A673 (cell line): Measurements from ENCODE around the gene GRM5. TPM values are rescaled to one million over a fixed set of nuclear protein-coding genes. Genes with fewer than 3 reads are reported as not detected.

Source experiments
- BruUV-seq: library from RNA; stranded (reverse); fragments of 400-500 nt; replicated peaks from 2 replicates; lab custom pipeline; 2021; lab: Mats Ljungman, UMichigan
- CTCF ChIA-PET: fragments of 300-600 bp; sonication (Branson Sonifier 250); formaldehyde crosslinking; loops from one replicate; lab custom pipeline; 2022; ENCODE audit warnings: antibody characterized with exemption; lab: Charles Lee
- POLR2A ChIA-PET: fragments of 300-600 bp; sonication (Branson Sonifier 250); formaldehyde crosslinking; loops from one replicate; lab custom pipeline; 2022; ENCODE audit warnings: antibody characterized with exemption; ENCODE audit not compliant: low non-redundant PET; lab: Charles Lee
- DNase-seq: peaks from one replicate; pipeline ENCODE4 v3.0.0-alpha.2; 2015; ENCODE audit warnings: low spot score
- H3K27ac ChIP-seq: fragments of 200-600 bp; sonication (generic); 2 replicates; pipeline ENCODE4 v1.5.1; 2016; ENCODE audit warnings: mixed run types, low read depth, mild to moderate bottlenecking, mixed read lengths, antibody characterized with exemption, low read length; ENCODE audit not compliant: poor library complexity, severe bottlenecking
- H3K27me3 ChIP-seq: fragments of 200-600 bp; sonication (generic); replicated peaks from 2 replicates; pipeline ENCODE4 v1.6.1; 2017; ENCODE audit warnings: mixed run types, low read depth, mild to moderate bottlenecking, mixed read lengths, antibody characterized with exemption, low read length; ENCODE audit not compliant: insufficient read depth, poor library complexity
- H3K36me3 ChIP-seq: fragments of 200-600 bp; sonication (generic); 2 replicates; pipeline ENCODE4 v1.6.1; 2016; ENCODE audit warnings: mixed run types, mild to moderate bottlenecking, mixed read lengths, antibody characterized with exemption, low read length; ENCODE audit not compliant: insufficient read depth, poor library complexity, severe bottlenecking
- H3K4me1 ChIP-seq: fragments of 200-600 bp; sonication (generic); 2 replicates; pipeline ENCODE4 v1.6.1; 2017; ENCODE audit warnings: mixed run types, mild to moderate bottlenecking, mixed read lengths, antibody characterized with exemption, low read length; ENCODE audit not compliant: insufficient read depth, poor library complexity, severe bottlenecking
- H3K4me3 ChIP-seq: fragments of 200-600 bp; sonication (generic); 2 replicates; pipeline ENCODE4 v1.5.1; 2016; ENCODE audit warnings: low read depth, mixed run types, mild to moderate bottlenecking, mixed read lengths, low read length; ENCODE audit not compliant: poor library complexity, severe bottlenecking
- H3K9me3 ChIP-seq: fragments of 200-600 bp; sonication (generic); 2 replicates; pipeline ENCODE4 v1.6.1; 2016; ENCODE audit warnings: mixed run types, low read depth, mild to moderate bottlenecking, mixed read lengths, antibody characterized with exemption, low read length; ENCODE audit not compliant: poor library complexity, severe bottlenecking
- EZH2 ChIP-seq: fragments of 200-600 bp; sonication (generic); IDR thresholded peaks from 2 replicates; pipeline ENCODE4 v1.6.1; 2017; ENCODE audit warnings: borderline replicate concordance, low read depth, mild to moderate bottlenecking, mixed read lengths, antibody characterized with exemption, low read length; ENCODE audit not compliant: poor library complexity, severe bottlenecking
- intact Hi-C: fragments of 100-400 bp; cut with micrococcal nuclease; formaldehyde crosslinking; loops from one replicate; pipeline ENCODE4 v1.10.0; 2022; ENCODE audit not compliant: unreplicated experiment
- total RNA-seq: library from RNA; stranded (reverse); gene quantifications from 2 replicates; pipeline ENCODE4 v1.2.3, GENCODE V29; 2021
- TF ChIP-seq, protein P1 (sequence below): fragments of 300-800, 200-600 bp; sonication (generic); conservative IDR thresholded peaks from 2 replicates; pipeline ENCODE4 v1.5.1; 2017; ENCODE audit warnings: low read depth, mild to moderate bottlenecking, antibody characterized with exemption, low read length, moderate library complexity, mixed read lengths

The GRM5 gene
- total RNA-seq, 1 experiment from 2014 or later: not detected

- no peak overlapping the region for H3K27ac ChIP-seq
- BruUV-seq: no TSS peak
- CTCF ChIA-PET: interaction anchor here (0.6 to 1.0 kb wide), 10 partner anchors 9 to 1080 kb away, joined by 3 to 12 read pairs (median 4); no protein-coding TSS in a partner anchor
Observed at GRCh38 chr11:88543902-88544655, 521.7 kb downstream of the GRM5 start.

GRCh38 chr11:88541006-88541405 is 524.8 kb downstream of the GRM5 start:
- Histone ChIP-seq H3K4me3 (no peak overlapping the region), H3K4me1 (peaks cover 3% of the 10 kb centered on the region), H3K27ac (no peak overlapping the region), H3K9me3 (no peaks in the 10 kb centered on the region), H3K27me3 (no peaks in the 10 kb centered on the region), H3K36me3 (no peaks in the 10 kb centered on the region)
- POLR2A ChIA-PET: no interaction called here
- no TSS peak for BruUV-seq
- no peak for DNase-seq
- CTCF ChIA-PET: no interaction called here
- TF ChIP-seq EZH2: no peak
- TF ChIP-seq, protein P1, sequence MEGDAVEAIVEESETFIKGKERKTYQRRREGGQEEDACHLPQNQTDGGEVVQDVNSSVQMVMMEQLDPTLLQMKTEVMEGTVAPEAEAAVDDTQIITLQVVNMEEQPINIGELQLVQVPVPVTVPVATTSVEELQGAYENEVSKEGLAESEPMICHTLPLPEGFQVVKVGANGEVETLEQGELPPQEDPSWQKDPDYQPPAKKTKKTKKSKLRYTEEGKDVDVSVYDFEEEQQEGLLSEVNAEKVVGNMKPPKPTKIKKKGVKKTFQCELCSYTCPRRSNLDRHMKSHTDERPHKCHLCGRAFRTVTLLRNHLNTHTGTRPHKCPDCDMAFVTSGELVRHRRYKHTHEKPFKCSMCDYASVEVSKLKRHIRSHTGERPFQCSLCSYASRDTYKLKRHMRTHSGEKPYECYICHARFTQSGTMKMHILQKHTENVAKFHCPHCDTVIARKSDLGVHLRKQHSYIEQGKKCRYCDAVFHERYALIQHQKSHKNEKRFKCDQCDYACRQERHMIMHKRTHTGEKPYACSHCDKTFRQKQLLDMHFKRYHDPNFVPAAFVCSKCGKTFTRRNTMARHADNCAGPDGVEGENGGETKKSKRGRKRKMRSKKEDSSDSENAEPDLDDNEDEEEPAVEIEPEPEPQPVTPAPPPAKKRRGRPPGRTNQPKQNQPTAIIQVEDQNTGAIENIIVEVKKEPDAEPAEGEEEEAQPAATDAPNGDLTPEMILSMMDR: no peak
- intact Hi-C loops: loop anchor here (5.0 to 10.0 kb wide), 4 partner anchors 214 to 1189 kb away; no protein-coding TSS in a partner anchor

More at GRCh38 chr11:88543902-88544655, 521.7 kb downstream of the GRM5 start:
- Histone ChIP-seq H3K9me3 (no peaks in the 10 kb centered on the region), H3K4me3 (no peak overlapping the region), H3K36me3 (no peaks in the 10 kb centered on the region), H3K4me1 (no peaks in the 10 kb centered on the region), H3K27me3 (peaks cover 5% of the 10 kb centered on the region)
- POLR2A ChIA-PET: no interaction called here
- DNase-seq: peak; percentile 92
- TF ChIP-seq EZH2: no peak
- TF ChIP-seq, protein P1: peak; percentile 96
- intact Hi-C loops: loop anchor here (1.0 to 10.0 kb wide), 10 partner anchors 59 to 1192 kb away; no protein-coding TSS in a partner anchor

GRCh38 chr11:88538098-88538497 is 527.7 kb downstream of the GRM5 start:
- Histone ChIP-seq H3K36me3 (no peaks in the 10 kb centered on the region), H3K4me3 (no peak overlapping the region), H3K4me1 (peaks cover 3% of the 10 kb centered on the region), H3K27ac (no peak overlapping the region), H3K9me3 (no peaks in the 10 kb centered on the region), H3K27me3 (no peaks in the 10 kb centered on the region)
- DNase-seq: no peak
- ChIA-PET POLR2A (no interaction called here), CTCF (interaction anchor here (0.6 kb wide), 1 partner anchor 1613 kb away, joined by 3 read pairs; no protein-coding TSS in a partner anchor)
- intact Hi-C loops: no loop called here
- no peak for TF ChIP-seq EZH2
- TF ChIP-seq, protein P1: no peak
- no TSS peak for BruUV-seq
